Muscle of back (tissue), 13 donors: ENCODE data around the gene PUS7. TPM values are rescaled to one million over a fixed set of nuclear protein-coding genes. Genes with fewer than 3 reads are reported as not detected.
"Not testable (repeated sequence)": the region's sequence is repeated elsewhere in the genome, so short reads cannot be mapped to it uniquely, and the experiment has no call there.

Experiments
- DNase-seq, 3 donors: peaks; one replicate each; pipeline versions ENCODE4 v3.0.0 to v3.0.0-alpha.2; 2013
- long read RNA-seq, 9 donors: transcript quantifications; one replicate each; lab custom pipeline, GENCODE V29; 2026
- polyA plus RNA-seq, 10 donors: library from polyadenylated mRNA; unstranded; fragments of 120-200 nt; gene quantifications; one replicate each; pipeline ENCODE4 v1.2.1, GENCODE V29; 2013; ENCODE audit not compliant: insufficient read length in 10 of 10

The PUS7 gene
- polyA plus RNA-seq, result 10 to 100 TPM in 8 of 10 donors, 1 to 10 TPM in 2; 8.9 to 18.9 (median 13.1) TPM
- long read RNA-seq, donor 1, partial matches to known transcripts, result 0 of 1 reads
- long read RNA-seq, donor 1, other reads (novel, unspliced or antisense), result 0 of 1 reads
- long read RNA-seq, donor 2, partial matches to known transcripts, result 0 of 1 reads
- long read RNA-seq, donor 2, other reads (novel, unspliced or antisense), result 0 of 1 reads
- long read RNA-seq, donor 3, result 0 reads
- long read RNA-seq, donor 4, partial matches to known transcripts, result 0 of 1 reads
- long read RNA-seq, donor 4, other reads (novel, unspliced or antisense), result 0 of 1 reads
- long read RNA-seq, donor 5, partial matches to known transcripts, result 0 of 1 reads
- long read RNA-seq, donor 5, other reads (novel, unspliced or antisense), result 0 of 1 reads
- long read RNA-seq, donor 6, partial matches to known transcripts, result 0 of 1 reads
- long read RNA-seq, donor 6, other reads (novel, unspliced or antisense), result 0 of 1 reads
- long read RNA-seq, donor 7, partial matches to known transcripts, result 0 of 1 reads
- long read RNA-seq, donor 7, other reads (novel, unspliced or antisense), result 0 of 1 reads
- long read RNA-seq, donor 8, result 0 reads
- long read RNA-seq, donor 9, result 0 reads

DNA sequence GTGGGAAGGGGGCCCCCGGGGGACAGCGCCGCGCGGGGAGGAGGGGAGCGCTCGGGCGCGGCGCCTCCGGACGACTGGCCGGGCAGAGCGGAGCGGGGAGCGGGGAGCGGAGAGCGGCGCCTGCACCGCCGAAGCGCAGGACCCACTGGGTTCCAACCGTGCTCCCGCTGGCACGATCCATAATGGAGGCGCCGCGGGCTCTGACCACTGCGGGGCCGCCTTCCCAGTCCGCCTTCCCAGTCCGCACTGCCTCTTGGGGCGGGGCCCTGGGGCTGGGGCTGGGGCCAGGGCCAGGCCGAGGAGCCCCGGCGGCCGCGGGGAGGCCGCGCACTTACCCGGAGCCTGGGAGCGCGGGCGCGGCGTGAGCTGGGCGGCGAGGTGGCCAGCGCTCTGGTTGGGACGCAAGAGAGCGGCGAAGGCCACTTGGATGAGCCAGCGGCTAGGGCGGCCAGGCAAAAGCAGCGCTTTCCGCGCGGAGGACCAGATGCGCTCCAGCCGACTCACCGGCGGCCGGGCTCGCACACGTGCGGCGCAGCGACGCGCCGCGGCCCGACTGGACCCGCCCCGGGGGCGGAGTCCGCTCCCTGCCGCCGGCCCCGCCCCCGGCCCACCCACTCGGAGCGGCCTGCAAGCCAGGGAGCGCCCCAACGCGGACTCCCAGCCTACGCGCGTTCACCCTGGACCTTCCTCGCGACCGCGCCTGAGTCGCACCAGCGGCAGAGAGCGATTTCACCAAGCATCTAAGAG lies at the start of gene PUS7:
PUS7 (minus strand) TSS at position 555 of the 747 bp plus-strand sequence. CDS start 13,759 bp downstream, outside the sequence.
- DNase-seq, result peak; percentile 91 to 96 (median 94)

- no peak for DNase-seq
Measured at GRCh38 chr7:105567821-105568220, 45.8 kb upstream of the PUS7 start.

DNA sequence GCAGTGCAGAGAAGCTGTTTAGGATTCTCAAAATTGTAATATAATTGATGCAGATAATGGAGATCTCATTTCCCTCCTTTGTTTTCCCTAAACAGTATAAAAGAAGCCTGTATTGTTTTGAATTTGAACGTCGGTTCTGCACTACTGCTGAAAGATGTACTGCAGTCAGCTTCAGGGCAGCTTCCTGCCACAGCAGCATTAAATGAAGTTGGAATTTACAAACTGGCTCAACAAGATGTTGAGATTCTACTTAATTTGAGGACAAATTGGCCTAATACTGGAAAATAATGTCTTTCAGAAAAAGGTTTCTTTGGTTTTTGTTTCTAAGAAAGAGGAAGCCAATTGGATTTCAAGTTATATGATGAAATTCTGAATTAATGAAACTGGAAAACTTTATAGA lies 45.0 kb upstream of the PUS7 start:
- DNase-seq, result no peak

DNA sequence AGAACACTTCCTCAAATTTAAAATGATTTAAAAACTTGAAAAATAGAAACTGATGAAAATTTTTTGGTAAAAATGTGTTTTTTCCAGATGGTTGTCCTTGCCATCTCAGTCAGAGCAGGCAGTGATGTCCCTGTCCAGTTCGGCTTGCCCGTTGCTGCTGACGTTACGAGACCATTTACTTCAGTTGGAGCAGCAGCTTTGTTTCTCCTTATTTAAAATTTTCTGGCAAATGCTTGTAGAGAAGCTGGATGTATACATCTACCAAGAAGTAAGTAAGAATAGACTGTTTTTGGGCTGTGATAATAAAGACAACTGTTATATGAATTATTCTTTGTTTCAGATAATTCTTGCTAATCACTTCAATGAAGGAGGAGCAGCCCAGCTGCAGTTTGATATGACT lies 43.1 kb upstream of the PUS7 start:
- no peak for DNase-seq

GRCh38 chr7:105559926-105560325 lies 37.9 kb upstream of the PUS7 start:
- no peak for DNase-seq

GRCh38 chr7:105538339-105538738 lies 16.3 kb upstream of the PUS7 start:
- DNase-seq, result no peak

DNA sequence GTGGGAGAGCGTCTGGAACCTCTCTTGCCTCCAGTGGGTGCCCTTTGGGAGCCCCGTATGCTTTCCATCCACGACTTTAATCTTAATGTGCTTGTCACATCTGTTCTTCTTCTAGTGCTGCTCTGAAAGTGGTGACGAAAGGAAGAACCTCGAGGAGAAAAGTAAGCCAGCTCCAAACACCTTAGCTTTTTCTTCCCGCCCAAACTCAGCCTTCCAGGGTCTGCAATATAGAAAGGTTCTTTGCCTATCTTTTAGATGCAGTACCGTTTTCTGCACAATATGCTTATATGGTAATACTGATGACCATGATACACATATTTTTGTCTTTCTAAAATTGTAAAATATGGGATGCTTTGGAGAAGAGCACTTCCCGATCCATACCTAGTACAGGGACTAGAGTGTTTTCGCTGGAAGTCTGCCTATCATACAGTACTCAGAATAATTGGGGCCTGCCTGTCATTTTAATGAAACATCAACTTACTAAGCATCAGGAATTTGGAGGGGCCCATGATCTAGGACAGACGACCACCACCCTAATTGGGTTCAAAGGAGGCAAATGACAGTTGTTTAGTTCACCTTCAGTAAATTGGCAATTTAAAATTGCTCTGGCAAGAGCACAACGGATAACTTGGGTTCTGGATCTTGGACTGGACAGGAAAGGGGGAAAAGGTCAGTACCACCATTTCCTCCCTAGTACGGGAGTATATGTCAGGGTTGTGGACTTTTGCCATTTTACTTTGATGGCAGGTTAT lies 10.8 kb upstream of the PUS7 start:
- peak in 1 of 3 donors; percentile 1 for DNase-seq

- DNase-seq, result peak; percentile 87 to 96 (median 90)
Measured at GRCh38 chr7:105531792-105532671, 10.0 kb upstream of the PUS7 start, which contains the start of gene RINT1. RINT1 (plus strand) TSS chr7:105532201; CDS start chr7:105532316, 115 bp downstream.

GRCh38 chr7:105530546-105530945 lies 8.5 kb upstream of the PUS7 start:
- DNase-seq, result no peak

GRCh38 chr7:105530126-105530525 lies 8.1 kb upstream of the PUS7 start:
- no peak for DNase-seq

DNA sequence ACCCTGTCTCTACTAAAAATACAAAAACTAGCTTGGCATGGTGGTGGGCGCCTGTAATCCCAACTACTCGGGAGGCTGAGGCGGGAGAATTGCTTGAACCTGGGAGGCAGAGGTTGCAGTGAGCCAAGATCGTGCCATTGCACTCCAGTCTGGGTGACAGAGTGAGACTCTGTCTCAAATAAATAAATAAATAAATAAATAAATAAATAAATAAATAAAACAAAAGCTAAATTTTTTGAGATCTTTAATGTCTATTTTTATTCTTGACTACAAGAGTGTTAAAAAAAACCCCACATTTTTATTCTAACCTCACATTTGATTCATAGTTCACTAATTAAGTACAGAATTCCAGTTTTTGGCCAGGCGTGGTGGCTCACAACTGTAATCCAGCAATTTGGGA lies 5.7 kb upstream of the PUS7 start:
- DNase-seq, result not testable (repeated sequence)

DNA sequence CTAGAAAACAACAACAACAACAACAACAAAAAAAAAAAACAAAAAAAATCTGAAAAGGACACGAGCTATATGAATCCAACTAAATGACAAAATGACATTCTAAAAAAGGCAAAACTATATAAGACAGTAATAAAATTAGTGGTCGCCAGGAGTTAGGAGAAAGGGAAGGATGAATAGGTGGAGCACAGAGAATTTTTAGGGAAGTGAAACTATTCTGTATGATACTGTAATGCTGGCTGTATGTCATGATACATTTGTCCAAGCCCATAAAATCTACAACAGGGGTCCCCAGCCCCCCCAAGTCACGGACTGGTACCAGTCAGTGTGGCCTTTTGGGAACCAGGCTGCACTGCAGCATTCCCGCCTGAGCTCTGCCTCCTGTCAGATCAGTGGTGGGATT lies 2.8 kb upstream of the PUS7 start:
- DNase-seq, result no peak

DNA sequence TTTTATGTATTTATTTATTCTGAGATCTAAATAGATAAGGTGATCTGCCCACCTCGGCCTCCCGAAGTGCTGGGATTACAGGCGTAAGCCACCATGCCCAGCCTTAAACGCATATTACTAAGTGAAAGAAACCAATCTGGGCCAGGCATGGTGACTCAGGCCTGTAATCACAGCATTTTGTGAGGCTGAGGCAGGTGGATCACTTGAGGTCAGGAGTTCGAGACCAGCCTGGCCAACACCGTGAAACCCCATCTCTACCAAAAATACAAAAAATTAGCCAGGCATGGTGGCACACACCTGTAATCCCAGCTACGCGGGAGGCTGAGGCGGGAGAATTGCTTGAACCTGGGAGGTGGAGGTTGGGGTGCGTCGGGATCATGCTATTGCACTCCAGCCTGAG lies 2.4 kb upstream of the PUS7 start:
- DNase-seq, result not testable (repeated sequence)

DNA sequence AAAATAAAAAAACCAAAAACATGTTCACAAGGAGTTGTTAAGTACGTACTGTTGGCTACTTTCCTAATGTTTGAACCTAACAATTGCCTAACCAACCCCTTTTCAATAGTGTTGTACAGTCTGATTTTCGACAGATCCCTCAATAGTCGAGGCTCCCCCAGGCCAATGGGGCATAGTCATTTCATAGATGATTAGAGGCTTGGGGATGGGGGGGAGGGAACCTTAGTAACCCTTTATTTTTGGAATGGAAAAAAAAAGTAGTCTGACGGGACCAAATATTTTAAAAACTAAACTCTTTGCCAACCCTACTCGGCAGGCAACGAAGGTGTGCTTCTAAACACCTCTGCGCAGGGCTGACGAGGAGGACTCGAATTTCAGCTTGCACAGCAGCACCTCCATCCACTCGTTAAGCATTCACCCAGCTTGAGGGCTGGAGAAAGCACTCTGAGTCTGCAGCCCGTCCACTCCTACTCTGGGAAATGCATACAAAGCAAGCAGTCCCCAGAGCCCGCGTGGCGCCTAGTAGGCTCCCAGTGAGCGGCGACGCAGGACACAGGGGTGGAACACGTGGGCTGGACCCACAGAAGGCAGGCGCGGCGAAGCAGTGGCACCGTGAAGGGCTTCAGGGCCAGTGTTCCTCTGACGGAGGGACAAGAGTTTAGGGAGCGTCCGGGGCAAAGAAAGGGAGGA lies 899 bp downstream of the PUS7 start:
- DNase-seq, result peak; percentile 19 to 51 (median 29)

- DNase-seq, result not testable (repeated sequence)
Measured at GRCh38 chr7:105520620-105521019, 1.5 kb downstream of the PUS7 start.

DNA sequence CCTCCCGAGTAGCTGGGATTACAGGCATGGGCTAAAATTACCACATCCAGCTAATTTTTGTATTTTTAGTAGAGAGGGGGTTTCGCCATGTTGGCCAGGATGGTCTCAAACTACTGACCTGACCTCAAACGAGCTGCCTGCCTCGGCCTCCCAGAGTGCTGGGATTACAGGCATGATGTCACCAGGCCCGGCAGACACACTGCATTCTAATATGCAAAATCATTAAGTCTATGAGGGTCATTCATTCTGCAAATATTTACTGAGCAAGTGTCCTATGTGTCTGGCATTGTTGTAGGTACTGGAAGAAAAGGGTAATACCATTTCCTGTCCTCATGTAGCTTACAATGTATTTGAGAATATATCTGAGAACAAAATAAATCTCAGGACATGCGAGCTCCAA lies 2.7 kb downstream of the PUS7 start:
- DNase-seq, result no peak

- not testable (repeated sequence) for DNase-seq
Measured at GRCh38 chr7:105515610-105516009, 6.5 kb downstream of the PUS7 start.

DNA sequence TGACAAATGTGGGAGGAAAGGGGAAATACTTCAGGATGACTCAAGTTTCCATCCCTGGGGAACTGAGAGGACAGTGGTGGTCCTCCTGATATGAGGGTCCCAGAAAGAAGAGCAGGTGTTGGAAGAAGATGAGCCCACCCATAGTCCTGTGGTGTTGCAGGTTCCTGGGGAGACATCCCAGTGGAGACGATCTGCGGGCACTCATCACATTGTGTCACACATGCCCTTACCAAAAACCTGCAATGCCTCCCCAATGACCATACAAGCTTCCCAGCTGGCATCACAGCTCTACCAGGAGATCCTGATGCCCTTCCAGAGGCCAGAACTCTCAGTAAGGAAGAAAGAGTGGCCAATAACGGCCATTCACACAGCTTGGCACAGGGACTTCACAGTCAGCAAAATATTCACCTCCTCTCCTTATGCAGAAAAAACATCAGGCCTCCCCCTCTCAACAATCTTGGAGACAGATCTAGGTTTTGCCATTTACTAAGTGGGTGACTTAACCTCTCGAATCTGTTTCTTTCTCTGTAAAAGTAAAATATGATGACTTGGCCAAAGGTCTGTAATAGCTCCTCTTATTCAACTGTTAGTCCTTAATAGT lies 9.0 kb downstream of the PUS7 start:
- no peak for DNase-seq

- DNase-seq, result no peak
Measured at GRCh38 chr7:105512415-105512814, 9.7 kb downstream of the PUS7 start.

- no peak for DNase-seq
Measured at GRCh38 chr7:105502173-105502572, 19.9 kb downstream of the PUS7 start.
